K562 (cell line): Measurements from ENCODE around the gene KANK2. TPM values are rescaled to one million over a fixed set of nuclear protein-coding genes. Genes with fewer than 3 reads are reported as not detected.
"Not testable (repeated sequence)": the region's sequence is repeated elsewhere in the genome, so short reads cannot be mapped to it uniquely, and the experiment has no call there.

Experiments
- ATAC-seq: fragments of 200-7000 bp; cut with Tn5 transposase; 3 replicates; pipeline ENCODE4 v1.9.1; 2020; ENCODE audit warnings: moderate library complexity
- BruUV-seq: library from RNA; stranded (reverse); fragments of 400-500 nt; replicated peaks from 2 replicates; lab custom pipeline; 2021; lab: Mats Ljungman, UMichigan
- CTCF ChIA-PET: fragments of 300-600 bp; formaldehyde crosslinking; extraction: SDS; loops from one replicate; lab custom pipeline; 2021; ENCODE audit warnings: low intra/inter-chr PET ratio; lab: Yijun Ruan, JAX
- POLR2A ChIA-PET: fragments of 300-600, 350-650 bp; sonication (Branson Sonifier 250); formaldehyde crosslinking; extraction: SDS; loops from one replicate; lab custom pipeline; 2021; ENCODE audit warnings: antibody characterized with exemption, inconsistent platforms; lab: Yijun Ruan, JAX
- DNase-seq, 4 experiments: peaks; one replicate each; pipeline versions ENCODE4 v3.0.0 to v3.0.0-alpha.2; 2011 to 2018; ENCODE audit warnings: low spot score in 3 of 4, mixed read lengths in 3 of 4; ENCODE audit errors: extremely low read depth in 1 of 4
- FAIRE-seq: peaks from 2 replicates; lab custom pipeline; 2011; peaks lifted over from hg19 to GRCh38; lab: Jason Lieb, UNC
- H2AFZ ChIP-seq: 2 replicates; pipeline ENCODE4 v1.6.0; 2011; ENCODE audit warnings: low read depth, low read length, control low read depth, inconsistent platforms
- H3K27ac ChIP-seq: fragments of 200-600 bp; 3 replicates; pipeline ENCODE4 v1.8.0; 2011; ENCODE audit warnings: low read depth, mild to moderate bottlenecking, control low read depth, inconsistent platforms, low read length, moderate library complexity, mixed read lengths; ENCODE audit errors: extremely low read depth
- H3K27me3 ChIP-seq, 2 experiments: fragments of 300-600 bp in 1 of 2; 2 replicates in 1 of 2; 3 replicates in 1 of 2; pipeline versions ENCODE4 v1.6.0 to v1.8.0; 2011; ENCODE audit warnings: inconsistent platforms in 2 of 2, low read length in 2 of 2, mild to moderate bottlenecking in 1 of 2, mixed read lengths in 1 of 2, moderate library complexity in 1 of 2; ENCODE audit not compliant: control insufficient read depth in 2 of 2, insufficient read depth in 2 of 2
- H3K36me3 ChIP-seq: fragments of 300-600 bp; 3 replicates; pipeline ENCODE4 v1.8.0; 2011; ENCODE audit warnings: mild to moderate bottlenecking, low read length, inconsistent platforms; ENCODE audit not compliant: control insufficient read depth, insufficient read depth
- H3K4me1 ChIP-seq, 2 experiments: fragments of 200-600 bp in 1 of 2; replicated peaks in 1 of 2; 2 replicates in 1 of 2; 3 replicates in 1 of 2; pipeline versions ENCODE4 v1.5.1 to v1.8.0; 2011; ENCODE audit warnings: inconsistent platforms in 2 of 2, low read length in 2 of 2, mild to moderate bottlenecking in 1 of 2, mixed read lengths in 1 of 2, moderate library complexity in 1 of 2; ENCODE audit not compliant: control insufficient read depth in 2 of 2, insufficient read depth in 2 of 2
- H3K4me2 ChIP-seq: 2 replicates; pipeline ENCODE4 v1.6.1; 2011; ENCODE audit warnings: low read length, control low read depth, inconsistent platforms, mixed read lengths; ENCODE audit not compliant: insufficient read depth
- H3K4me3 ChIP-seq: fragments of 200-600 bp; sonication (generic), shearing (Covaris generic); 2 replicates; pipeline ENCODE4 v1.5.1; 2016; ENCODE audit warnings: control low read depth, inconsistent platforms
- H3K79me2 ChIP-seq: fragments of 200-600 bp; 3 replicates; pipeline ENCODE4 v1.8.0; 2011; ENCODE audit warnings: low read length, inconsistent platforms; ENCODE audit not compliant: control insufficient read depth, insufficient read depth
- H3K9ac ChIP-seq, 2 experiments: 2 replicates each; pipeline versions ENCODE4 v1.6.0 to v1.6.1; 2011; ENCODE audit warnings: low read depth in 2 of 2, low read length in 2 of 2, control low read depth in 1 of 2, inconsistent platforms in 1 of 2, mild to moderate bottlenecking in 1 of 2, mixed read lengths in 1 of 2; ENCODE audit not compliant: insufficient read depth in 1 of 2
- H3K9me1 ChIP-seq: one replicate; pipeline ENCODE4 v1.6.0; 2011; ENCODE audit warnings: inconsistent platforms, mild to moderate bottlenecking, low read length, moderate library complexity; ENCODE audit not compliant: control insufficient read depth, insufficient read depth
- H3K9me3 ChIP-seq: replicated peaks from 2 replicates; pipeline ENCODE4 v1.5.1; 2011; ENCODE audit warnings: low read depth, low read length, inconsistent platforms; ENCODE audit not compliant: control insufficient read depth, insufficient read depth
- H4K20me1 ChIP-seq: replicated peaks from 2 replicates; pipeline ENCODE4 v1.6.1; 2011; ENCODE audit warnings: low read length, inconsistent platforms, mixed read lengths; ENCODE audit not compliant: control insufficient read depth, insufficient read depth
- ADNP ChIP-seq: fragments of 200-800 bp; sonication (Bioruptor generic); IDR thresholded peaks from 2 replicates; pipeline ENCODE4 v1.6.1; 2016; ENCODE audit warnings: missing genetic modification characterization, missing compliant biosample characterization
- RBM25 ChIP-seq: fragments of 200-400 bp; formaldehyde crosslinking; IDR thresholded peaks from 2 replicates; pipeline ENCODE4 v1.6.1; 2018; ENCODE audit warnings: low read length, low read depth, moderate library complexity; ENCODE audit not compliant: severe bottlenecking
- TRIM28 ChIP-seq: fragments of 450-650 bp; IDR thresholded peaks from 2 replicates; pipeline ENCODE4 v1.6.1; 2017
- WGBS: fragments of 100-300 bp; shearing (Covaris generic); methylation state at CpG from one replicate; pipeline ENCODE4 v1.1.6; 2016; ENCODE audit warnings: low coverage, mixed read lengths; ENCODE audit not compliant: insufficient coverage; ENCODE audit errors: missing lambda C conversion rate; 5-methylcytosine and 5-hydroxymethylcytosine counted together
- in situ Hi-C: fragments of 300-500 bp; cut with MboI; formaldehyde crosslinking; loops from 4 replicates; pipeline ENCODE4 v1.15.0; 2018; ENCODE audit warnings: inconsistent platforms, mixed read lengths
- intact Hi-C: fragments of 100-400 bp; cut with micrococcal nuclease; formaldehyde crosslinking; loops from 2 replicates; pipeline ENCODE4 v1.14.2; 2022
- polyA plus RNA-seq, 8 experiments: library from polyadenylated mRNA; depleted of rRNA in 4 of 8; stranded (reverse) in 5 of 8; unstranded in 3 of 8; fragments of >200 nt; fragmentation: Nextera tagmentation in 2 of 8; fragmentation: Illumina TruSeq in 1 of 8; extraction: Ambion mirVana in 2 of 8; extraction: Trizol in 1 of 8; gene quantifications; 2 replicates each; pipeline versions ENCODE4 v1.2.1 to v1.2.3, GENCODE V29; 2011 to 2014; ENCODE audit warnings: inconsistent platforms in 1 of 8, missing spikeins in 1 of 8
- total RNA-seq, 7 experiments: library from RNA; depleted of rRNA in 6 of 7; stranded (reverse); fragments of >200 nt in 6 of 7; fragmentation: Illumina TruSeq in 2 of 7; extraction: Trizol in 2 of 7; gene quantifications; 2 replicates each; pipeline versions ENCODE4 v1.2.1 to v1.2.3, GENCODE V29; 2011 to 2021; ENCODE audit warnings: low replicate concordance in 1 of 7

KANK2 gene
- total and polyA plus RNA-seq, 9 of the 15 experiments (the other 6 are each of a cell fraction or from before 2014, with no cell fraction given), result 4.4 to 47.8 (median 21.3) TPM

DNA sequence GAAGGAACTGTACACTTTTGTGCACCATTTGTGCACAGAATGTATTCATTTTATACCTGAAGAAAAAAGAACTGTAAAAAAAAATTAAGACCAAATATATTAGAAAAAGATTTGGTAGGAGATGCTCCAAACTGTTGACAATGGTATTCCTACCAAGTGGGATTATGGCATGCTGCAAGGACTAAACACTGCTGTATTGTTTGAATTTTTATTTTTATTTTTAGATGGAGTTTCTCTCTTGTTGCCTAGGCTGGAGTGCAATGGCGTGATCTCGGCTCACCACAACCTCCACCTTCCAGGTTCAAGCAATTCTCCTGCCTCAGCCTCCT is 36.9 kb downstream of the KANK2 start:
- H3K4me3 ChIP-seq, H4K20me1 ChIP-seq, BruUV-seq, H3K27me3 ChIP-seq, in situ Hi-C loops, H3K4me2 ChIP-seq, H3K36me3 ChIP-seq, H3K9me3 ChIP-seq, H3K9ac ChIP-seq, DNase-seq, H3K9me1 ChIP-seq, H3K79me2 ChIP-seq, ATAC-seq, intact Hi-C loops, H3K27ac ChIP-seq, FAIRE-seq: not testable (repeated sequence)
- 100% methylated on average over 2 of the region's 2 CpGs for WGBS
- ChIA-PET CTCF (interaction anchor here (1.2 kb wide), 1 partner anchor 43 kb away, joined by 3 read pairs; no protein-coding TSS in a partner anchor), POLR2A (interaction anchor here (0.6 to 0.7 kb wide), 2 partner anchors 24 to 71 kb away, joined by 3 read pairs; partner anchors contain the start of gene LDLR)
- peak overlapping the region; percentile 82; the same call in 1 of the 2 replicates for H2AFZ ChIP-seq
- peak; percentile 90 for TF ChIP-seq RBM25
- TF ChIP-seq TRIM28, result peak; percentile 74; the same call in 1 of the 2 replicates
- 0 out of 2 replicates have a peak, but pooled peaks have one; percentile 9 for TF ChIP-seq ADNP (tag)
- H3K4me1 ChIP-seq, result peaks cover 5 to 18% of the 10 kb centered on the region in 2 experiments; a peak in 4 of 5 replicates
